HG02623 (cell line): ENCODE results near the gene NUDT6.
A peak's percentile ranks its signal among the peaks of the same experiment; 100 is the strongest.

Source experiments
- ATAC-seq: cut with Tn5 transposase; IDR thresholded peaks from one replicate; pipeline ENCODE4 v1.9.1; 2021; ENCODE audit warnings: moderate library complexity; ENCODE audit not compliant: unreplicated experiment

NUDT6 gene

GRCh38 chr4:122914292-122914904, 8.0 kb downstream of the NUDT6 start:
- peak; percentile 95 for ATAC-seq

DNA sequence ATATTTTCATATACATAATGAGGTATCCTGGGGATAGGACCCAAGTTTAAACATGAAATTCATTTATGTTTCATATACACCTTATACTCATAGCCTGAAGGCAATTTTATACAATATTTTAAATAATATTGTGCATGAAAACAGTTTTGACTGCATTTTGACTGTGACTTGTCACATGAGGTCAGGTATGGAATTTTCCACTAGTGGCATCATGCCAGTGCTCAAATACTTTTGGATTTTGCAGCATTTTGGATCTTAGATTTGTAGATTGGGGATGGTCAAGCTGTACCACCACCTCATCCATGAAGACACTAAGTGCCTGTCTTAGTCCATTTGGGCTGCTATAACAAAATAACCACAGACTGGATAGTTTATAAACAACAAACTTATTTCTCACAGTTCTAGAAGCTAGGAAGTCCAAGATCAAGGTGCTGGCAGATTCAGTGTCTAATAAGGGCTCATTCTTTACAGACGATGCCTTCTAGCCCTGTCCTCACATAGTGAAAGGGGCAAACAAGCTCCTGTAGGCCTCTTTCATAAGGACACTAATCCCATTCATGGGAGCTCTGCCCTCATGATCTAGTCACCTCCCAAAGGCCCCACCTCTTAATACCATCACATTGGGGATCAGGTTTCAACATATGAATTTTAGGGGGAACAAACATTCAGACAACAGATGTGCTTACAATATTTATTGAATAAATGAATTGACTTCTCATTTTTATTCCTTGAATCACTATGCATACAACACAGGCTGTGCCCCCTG, 9.4 kb downstream of the NUDT6 start:
- no peak for ATAC-seq

- no peak for ATAC-seq
Measured at GRCh38 chr4:122911588-122911987, 10.8 kb downstream of the NUDT6 start.

GRCh38 chr4:122909683-122910082, 12.7 kb downstream of the NUDT6 start:
- no peak for ATAC-seq

- ATAC-seq: no peak
Measured at GRCh38 chr4:122908223-122908622, 14.2 kb downstream of the NUDT6 start.

DNA sequence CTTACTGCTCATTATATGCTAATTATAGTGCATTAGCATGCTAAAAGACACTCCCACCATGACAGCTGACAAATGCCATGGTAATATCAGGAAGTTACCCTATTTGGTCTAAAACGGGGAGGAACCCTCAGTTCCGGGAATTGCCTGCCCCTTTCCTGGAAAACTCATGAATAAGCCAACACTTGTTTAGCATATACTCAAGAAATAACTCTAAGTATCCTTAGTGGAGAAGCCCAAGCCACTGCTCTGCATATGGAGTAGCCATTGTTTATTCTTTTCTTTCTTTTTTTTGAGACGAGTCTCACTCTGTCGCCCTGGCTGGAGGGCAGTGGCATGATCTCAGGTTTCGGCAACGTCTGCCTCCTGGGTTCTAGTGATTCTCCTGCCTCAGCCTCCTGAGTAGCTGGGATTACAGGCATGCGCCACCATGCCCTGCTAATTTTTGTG, 15.5 kb downstream of the NUDT6 start:
- no peak for ATAC-seq

DNA sequence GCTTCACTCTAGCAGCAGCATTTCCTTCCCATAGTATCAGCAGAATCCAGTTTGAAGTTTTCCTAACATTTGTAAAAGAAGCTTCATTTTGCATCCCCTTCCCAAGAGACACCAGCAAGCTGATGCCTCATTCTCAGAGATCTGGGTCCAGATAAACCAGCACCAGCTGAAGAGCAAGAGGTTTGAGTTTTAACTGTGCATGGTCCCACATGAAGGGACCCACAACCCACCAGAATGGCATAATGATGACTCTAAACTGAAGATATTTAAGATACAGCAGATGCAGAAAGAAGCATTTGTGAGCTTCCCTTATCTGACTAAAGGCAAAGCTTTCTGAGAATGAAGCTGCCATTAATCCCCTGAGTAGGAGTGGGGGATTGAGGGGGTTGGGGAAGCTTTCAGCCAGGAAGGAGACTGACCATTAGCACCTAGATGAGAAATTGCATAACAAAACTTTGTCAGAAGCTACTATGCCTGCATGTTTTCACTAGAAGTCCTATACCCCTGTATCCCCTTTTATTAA, 18.6 kb downstream of the NUDT6 start:
- no peak for ATAC-seq

GRCh38 chr4:122901247-122902010, 21.0 kb downstream of the NUDT6 start:
- no peak for ATAC-seq

DNA sequence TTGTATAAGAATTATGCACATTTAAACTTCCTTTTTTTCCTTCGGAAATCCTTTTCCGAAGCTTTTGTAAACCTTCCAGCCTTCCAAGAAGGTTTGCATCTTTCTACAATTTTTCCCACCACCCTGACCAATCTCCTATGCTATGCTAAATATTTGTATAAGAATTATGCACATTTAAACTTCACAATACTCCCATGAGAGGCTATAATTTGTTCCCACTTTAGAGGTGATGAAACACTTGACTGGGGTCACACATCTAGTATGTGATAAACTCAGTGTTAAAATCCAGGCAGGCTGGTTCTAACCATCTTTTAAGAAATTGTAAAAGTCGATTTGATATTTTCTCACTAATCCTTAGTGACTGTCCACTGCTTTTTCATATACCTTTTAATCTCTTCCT, 22.1 kb downstream of the NUDT6 start:
- no peak for ATAC-seq

DNA sequence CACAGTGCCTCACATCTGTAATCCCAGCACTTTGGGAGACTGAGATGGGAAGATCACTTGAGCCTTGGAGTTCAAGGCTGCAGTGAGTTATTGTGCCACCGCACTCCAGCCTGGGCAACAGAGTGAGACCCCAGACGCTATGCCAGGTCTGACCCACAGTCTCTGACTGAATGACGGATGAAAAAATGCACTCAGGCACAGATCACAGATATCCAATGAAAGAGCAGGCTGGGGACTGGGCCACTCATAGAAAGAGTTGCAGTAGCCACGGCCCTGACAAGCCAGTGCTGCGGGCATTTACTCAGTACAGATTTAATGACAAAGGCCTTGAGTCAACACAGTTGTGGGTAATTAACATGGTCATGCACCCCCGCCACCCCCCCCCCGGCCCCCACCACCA, 22.7 kb downstream of the NUDT6 start:
- no peak for ATAC-seq

DNA sequence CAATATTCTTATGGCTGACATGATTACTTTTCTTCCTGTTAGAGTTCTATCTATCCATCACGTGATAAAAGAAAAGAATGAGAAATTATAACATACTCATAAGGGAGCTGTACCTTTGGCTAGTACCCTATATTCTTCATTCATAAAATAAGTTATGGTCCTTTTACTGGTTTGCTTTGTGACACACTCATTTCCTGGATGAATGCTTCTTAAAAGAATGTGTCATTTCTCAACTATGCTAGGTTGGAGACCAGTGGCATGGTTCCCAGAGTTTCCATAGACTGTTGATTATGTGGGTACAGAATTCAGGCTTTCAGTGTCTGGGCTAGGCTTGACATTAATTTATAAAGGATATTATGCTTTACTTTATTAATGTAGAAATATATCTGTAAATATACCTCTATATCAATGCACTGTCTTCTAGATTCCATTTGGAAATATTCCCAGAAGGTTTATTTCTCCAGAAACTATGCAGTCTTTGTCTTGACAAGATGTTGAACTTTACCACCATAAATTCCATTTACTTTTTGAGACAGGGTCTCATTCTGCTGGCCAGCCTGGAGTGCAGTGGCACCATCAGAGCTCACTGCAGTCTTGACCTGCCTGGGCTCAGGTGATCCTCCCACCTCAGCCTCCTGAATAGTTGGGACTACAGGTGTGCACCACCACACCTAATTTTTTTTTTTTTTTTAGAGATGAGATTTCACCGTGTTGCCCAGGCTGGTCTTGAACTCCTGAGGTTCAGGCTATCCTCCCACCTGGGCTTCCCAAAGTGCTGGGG, 23.8 kb downstream of the NUDT6 start:
- no peak for ATAC-seq

DNA sequence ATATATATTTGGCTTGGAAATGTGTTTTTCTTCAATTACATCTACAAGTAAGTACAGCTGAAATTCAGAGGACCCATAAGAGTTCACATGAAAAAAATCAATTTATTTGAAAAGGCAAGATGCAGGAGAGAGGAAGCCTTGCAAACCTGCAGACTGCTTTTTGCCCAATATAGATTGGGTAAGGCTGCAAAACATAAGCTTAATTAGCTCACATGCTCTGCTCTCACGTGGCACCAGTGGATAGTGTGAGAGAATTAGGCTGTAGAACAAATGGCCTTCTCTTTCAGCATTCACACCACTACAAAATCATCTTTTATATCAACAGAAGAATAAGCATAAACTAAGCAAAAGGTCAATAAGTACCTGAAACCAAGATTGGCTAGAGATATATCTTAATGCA, 26.1 kb downstream of the NUDT6 start:
- ATAC-seq: no peak

DNA sequence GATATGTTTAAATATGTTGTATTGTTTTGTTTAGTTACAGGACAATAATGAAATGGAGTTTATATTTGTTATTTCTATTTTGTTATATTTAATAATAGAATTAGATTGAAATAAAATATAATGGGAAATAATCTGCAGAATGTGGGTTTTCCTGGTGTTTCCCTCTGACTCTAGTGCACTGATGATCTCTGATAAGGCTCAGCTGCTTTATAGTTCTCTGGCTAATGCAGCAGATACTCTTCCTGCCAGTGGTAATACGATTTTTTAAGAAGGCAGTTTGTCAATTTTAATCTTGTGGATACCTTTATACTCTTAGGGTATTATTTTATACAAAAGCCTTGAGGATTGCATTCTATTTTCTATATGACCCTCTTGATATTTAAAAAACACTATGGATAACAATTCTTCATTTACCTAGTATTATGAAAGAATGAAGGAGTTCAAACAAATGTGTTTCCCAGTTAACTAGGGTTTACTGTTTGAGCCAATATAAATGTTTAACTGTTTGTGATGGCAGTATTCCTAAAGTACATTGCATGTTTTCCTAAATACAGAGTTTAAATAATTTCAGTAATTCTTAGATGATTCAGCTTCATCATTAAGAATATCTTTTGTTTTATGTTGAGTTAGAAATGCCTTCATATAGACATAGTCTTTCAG, 26.9 kb downstream of the NUDT6 start:
- ATAC-seq: no peak

DNA sequence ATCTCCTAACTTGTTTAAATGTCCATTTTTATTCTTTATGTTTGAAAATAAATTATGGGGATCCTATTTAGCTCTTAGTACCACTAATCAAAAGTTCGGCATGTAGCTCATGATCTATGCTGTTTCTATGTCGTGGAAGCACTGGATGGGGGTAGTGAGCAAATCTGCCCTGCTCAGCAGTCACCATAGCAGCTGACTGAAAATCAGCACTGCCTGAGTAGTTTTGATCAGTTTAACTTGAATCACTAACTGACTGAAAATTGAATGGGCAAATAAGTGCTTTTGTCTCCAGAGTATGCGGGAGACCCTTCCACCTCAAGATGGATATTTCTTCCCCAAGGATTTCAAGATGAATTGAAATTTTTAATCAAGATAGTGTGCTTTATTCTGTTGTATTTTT, 27.6 kb downstream of the NUDT6 start:
- ATAC-seq: no peak

- no peak for ATAC-seq
Measured at GRCh38 chr4:122890147-122890795, 32.1 kb downstream of the NUDT6 start.

DNA sequence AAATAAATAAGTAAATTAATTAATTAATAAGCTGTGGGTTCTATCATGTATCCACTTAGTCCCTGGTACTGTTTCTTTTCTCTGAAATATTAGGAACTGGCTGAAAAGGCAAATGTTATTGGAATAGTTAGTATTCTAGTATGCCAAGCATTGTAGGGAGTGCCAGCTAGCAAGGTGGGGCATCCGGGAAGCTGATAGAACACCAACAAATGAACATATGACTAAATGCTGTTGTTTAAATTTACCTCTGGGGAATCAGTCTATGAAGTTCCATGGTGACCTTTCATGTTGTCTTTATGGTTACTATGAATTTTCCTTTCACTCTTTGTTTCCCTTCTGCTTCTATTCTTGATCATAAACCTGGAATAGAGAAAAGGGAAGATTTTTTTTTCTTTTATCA, 32.7 kb downstream of the NUDT6 start:
- ATAC-seq: no peak

GRCh38 chr4:122884499-122884898, 37.9 kb downstream of the NUDT6 start:
- ATAC-seq: no peak

DNA sequence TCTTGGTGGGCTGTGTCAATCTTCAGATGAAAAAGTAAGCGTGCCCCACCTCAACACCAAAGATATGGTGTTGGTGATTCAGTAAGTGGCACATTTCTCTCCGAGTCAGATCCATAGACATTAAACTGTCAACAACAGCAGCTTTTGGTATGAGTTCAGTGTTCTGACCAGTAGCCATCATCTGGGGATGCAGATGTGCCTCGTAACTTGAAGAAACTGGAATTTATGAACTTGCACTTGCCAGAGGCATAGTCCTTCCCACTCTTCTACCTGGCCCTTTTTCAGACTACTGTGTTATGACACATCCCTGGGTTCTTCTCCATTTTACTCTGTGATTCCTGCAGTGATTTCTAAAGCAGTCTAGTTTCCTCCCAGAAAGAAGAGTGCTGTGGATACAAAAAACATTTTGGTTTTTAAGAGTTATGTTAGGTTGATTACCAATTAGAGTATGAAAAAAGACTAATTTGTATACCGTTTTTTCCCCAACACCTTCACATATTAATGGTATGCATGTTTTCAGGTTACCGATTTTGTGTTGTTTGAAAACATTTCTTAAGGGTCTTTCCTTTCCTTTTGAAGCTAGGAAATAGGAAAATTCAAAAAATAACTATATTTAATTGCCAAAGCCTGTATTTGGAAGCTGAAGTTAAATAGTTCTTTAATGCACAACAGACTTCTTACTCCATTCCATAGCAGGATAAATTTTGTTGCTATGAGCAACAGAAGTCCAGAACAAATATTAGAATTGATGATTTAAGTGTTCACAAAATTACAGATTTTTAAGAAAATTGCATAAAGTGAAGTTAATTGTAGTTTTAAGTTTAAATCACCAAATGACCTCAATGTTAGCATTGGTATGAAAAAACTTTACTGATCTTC, 39.3 kb downstream of the NUDT6 start:
- ATAC-seq: no peak

- ATAC-seq: peak; percentile 47
Measured at GRCh38 chr4:122879001-122879400, 43.4 kb downstream of the NUDT6 start.
